ENCODE data around the gene PACS2. TPM values are rescaled to one million over a fixed set of nuclear protein-coding genes. Genes with fewer than 3 reads are reported as not detected.

The PACS2 gene
- total RNA-seq, 1 experiment from 2014 or later, result 43.3 TPM

GRCh38 chr14:105419195-105420091 lies 104.9 kb downstream of the PACS2 start, which contains the start of gene MTA1:
MTA1 (plus strand) TSS chr14:105419827; CDS start chr14:105420036, 209 bp downstream.
- Histone ChIP-seq H3K9me2 (ENCODE audit: insufficient read depth) (no peaks in the 10 kb centered on the region), H3K4me1 (replicated peaks; ENCODE audit: insufficient read depth) (peaks cover 18% of the 10 kb centered on the region; the same call in 1 of the 2 replicates), H3K79me2 (ENCODE audit: low read depth) (peaks cover 48% of the 10 kb centered on the region), H3K27me3 (ENCODE audit: insufficient read depth, low read depth) (peaks cover 1% of the 10 kb centered on the region; the same call in 1 of the 2 replicates), H3F3A (ENCODE audit: insufficient read depth, low read depth) (peaks cover 23% of the 10 kb centered on the region), H3K27ac (no peak within 1 kb of the TSS), H3K9me3 (ENCODE audit: insufficient read depth, low read depth) (no peaks in the 10 kb centered on the region), H3K4me2 (peak within 1 kb of the TSS; percentile 97), H4K20me1 (ENCODE audit: insufficient read depth) (peaks cover 24% of the 10 kb centered on the region), H2AFZ (peak within 1 kb of the TSS; percentile 90), H3K36me3 (ENCODE audit: low read depth) (no peaks in the 10 kb centered on the region), H3K4me3 (peak within 1 kb of the TSS; percentile 94)
- POLR2A ChIA-PET (ENCODE audit: unreplicated experiment), result no interaction called here
- DNase-seq, result peak in 1 of 2 experiments; percentile 29
- CTCF ChIA-PET, result no interaction called here
- intact Hi-C loops (cut with micrococcal nuclease; ENCODE audit: unreplicated experiment), result loop anchor here (5.0 kb wide), 1 partner anchor 48 kb away; no protein-coding TSS in a partner anchor
- TF ChIP-seq EZH2 (IDR thresholded peaks at IDR 0.05; ENCODE audit: low read depth) (no peak), CTCF (conservative IDR thresholded peaks at IDR 0.05) (no peak)
- TSS peak; percentile 45 for BruUV-seq (replicated peaks)

- POLR2A ChIA-PET (ENCODE audit: unreplicated experiment), result no interaction called here
- CTCF ChIA-PET, result no interaction called here
- peaks cover 18% of the 10 kb centered on the region; the same call in 1 of the 2 replicates for H3K4me1 ChIP-seq (replicated peaks; ENCODE audit: insufficient read depth)
- no peaks in the 10 kb centered on the region for H3K36me3 ChIP-seq (ENCODE audit: low read depth)
- no TSS peak for BruUV-seq (replicated peaks)
- H4K20me1 ChIP-seq (ENCODE audit: insufficient read depth), result peaks cover 33% of the 10 kb centered on the region
- intact Hi-C loops (cut with micrococcal nuclease; ENCODE audit: unreplicated experiment), result no loop called here
- TF ChIP-seq CTCF (conservative IDR thresholded peaks at IDR 0.05) (no peak), EZH2 (IDR thresholded peaks at IDR 0.05; ENCODE audit: low read depth) (no peak)
- H3K4me2 ChIP-seq, result peak overlapping the region; percentile 83
- H3K27me3 ChIP-seq (ENCODE audit: insufficient read depth, low read depth), result no peaks in the 10 kb centered on the region
- no peak overlapping the region for H2AFZ ChIP-seq
- no peaks in the 10 kb centered on the region for H3K9me3 ChIP-seq (ENCODE audit: insufficient read depth, low read depth)
- peaks cover 57% of the 10 kb centered on the region for H3K79me2 ChIP-seq (ENCODE audit: low read depth)
- peak overlapping the region; percentile 94 for H3K4me3 ChIP-seq
- no peak overlapping the region for H3K27ac ChIP-seq
- H3F3A ChIP-seq (ENCODE audit: insufficient read depth, low read depth), result peaks cover 21% of the 10 kb centered on the region
- DNase-seq, result no peak
- no peaks in the 10 kb centered on the region for H3K9me2 ChIP-seq (ENCODE audit: insufficient read depth)
Measured at GRCh38 chr14:105420101-105420973, 105.8 kb downstream of the PACS2 start.

GRCh38 chr14:105420974-105421674 lies 106.6 kb downstream of the PACS2 start:
- Histone ChIP-seq H3K4me1 (replicated peaks; ENCODE audit: insufficient read depth) (peaks cover 18% of the 10 kb centered on the region; the same call in 1 of the 2 replicates), H3K4me3 (peak overlapping the region; percentile 94), H2AFZ (no peak overlapping the region), H3K27me3 (ENCODE audit: insufficient read depth, low read depth) (no peaks in the 10 kb centered on the region), H3K4me2 (peak overlapping the region; percentile 83), H4K20me1 (ENCODE audit: insufficient read depth) (peaks cover 35% of the 10 kb centered on the region), H3K79me2 (ENCODE audit: low read depth) (peaks cover 63% of the 10 kb centered on the region), H3K9me3 (ENCODE audit: insufficient read depth, low read depth) (no peaks in the 10 kb centered on the region), H3K27ac (no peak overlapping the region), H3F3A (ENCODE audit: insufficient read depth, low read depth) (peaks cover 13% of the 10 kb centered on the region), H3K36me3 (ENCODE audit: low read depth) (no peaks in the 10 kb centered on the region), H3K9me2 (ENCODE audit: insufficient read depth) (no peaks in the 10 kb centered on the region)
- ChIA-PET CTCF (no interaction called here), POLR2A (ENCODE audit: unreplicated experiment) (no interaction called here)
- BruUV-seq (replicated peaks), result TSS peak; percentile 27
- no peak for TF ChIP-seq EZH2 (IDR thresholded peaks at IDR 0.05; ENCODE audit: low read depth)
- TF ChIP-seq CTCF (conservative IDR thresholded peaks at IDR 0.05), result no peak
- no peak for DNase-seq
- intact Hi-C loops (cut with micrococcal nuclease; ENCODE audit: unreplicated experiment), result no loop called here

Measured in PC-9 (cell line).